Neural progenitor cell (in vitro differentiated cells): ENCODE measurements around the gene RBFOX2. TPM values are rescaled to one million over a fixed set of nuclear protein-coding genes. Genes with fewer than 3 reads are reported as not detected.

ENCODE experiments used
- DNase-seq: peaks from one replicate; pipeline ENCODE4 v3.0.0-alpha.2; 2016; ENCODE audit warnings: low spot score
- H2AFZ ChIP-seq: fragments of 200-600 bp; sonication (generic); replicated peaks from 2 replicates; pipeline ENCODE4 v1.6.1; 2016; ENCODE audit warnings: antibody characterized with exemption
- H3F3A ChIP-seq: fragments of 200-600 bp; sonication (generic); 2 replicates; pipeline ENCODE4 v1.6.1; 2016; ENCODE audit warnings: antibody characterized with exemption, low read depth
- H3K27ac ChIP-seq: fragments of 200-600 bp; sonication (generic); 2 replicates; pipeline ENCODE4 v1.5.1; 2016; ENCODE audit warnings: mild to moderate bottlenecking
- H3K27me3 ChIP-seq: fragments of 200-600 bp; sonication (generic); 2 replicates; pipeline ENCODE4 v1.6.1; 2016; ENCODE audit warnings: mild to moderate bottlenecking, moderate library complexity
- H3K36me3 ChIP-seq: fragments of 200-600 bp; sonication (generic); 2 replicates; pipeline ENCODE4 v1.5.1; 2016
- H3K4me1 ChIP-seq: fragments of 200-600 bp; sonication (generic); 2 replicates; pipeline ENCODE4 v1.6.1; 2016; ENCODE audit warnings: mixed run types
- H3K4me2 ChIP-seq: fragments of 200-600 bp; sonication (generic); 2 replicates; pipeline ENCODE4 v1.6.1; 2016
- H3K4me3 ChIP-seq: fragments of 200-600 bp; sonication (generic); 2 replicates; pipeline ENCODE4 v1.5.1; 2016
- H3K79me2 ChIP-seq: fragments of 200-600 bp; sonication (generic); 2 replicates; pipeline ENCODE4 v1.6.1; 2016; ENCODE audit warnings: low read depth
- H3K9ac ChIP-seq: fragments of 200-600 bp; sonication (generic); 2 replicates; pipeline ENCODE4 v1.6.1; 2016
- H3K9me3 ChIP-seq: fragments of 200-600 bp; sonication (generic); 2 replicates; pipeline ENCODE4 v1.5.1; 2016; ENCODE audit warnings: low read depth
- H4K20me1 ChIP-seq: fragments of 200-600 bp; sonication (generic); 2 replicates; pipeline ENCODE4 v1.6.1; 2016; ENCODE audit warnings: low read depth
- H3K27ac Mint-ChIP-seq: 3 replicates; pipeline ENCODE4 v1.8.0; 2021; ENCODE audit warnings: mixed read lengths
- H3K27me3 Mint-ChIP-seq: 2 replicates; pipeline ENCODE4 v1.8.0; 2022; ENCODE audit warnings: low read depth, mild to moderate bottlenecking, inconsistent platforms, moderate library complexity, mixed read lengths; ENCODE audit not compliant: insufficient read depth
- H3K36me3 Mint-ChIP-seq: 3 replicates; pipeline ENCODE4 v1.8.0; 2021; ENCODE audit warnings: mixed read lengths
- H3K4me1 Mint-ChIP-seq: 3 replicates; pipeline ENCODE4 v1.8.0; 2021; ENCODE audit warnings: mixed read lengths
- H3K4me3 Mint-ChIP-seq: 3 replicates; pipeline ENCODE4 v1.8.0; 2021; ENCODE audit warnings: mild to moderate bottlenecking, moderate library complexity, mixed read lengths
- H3K9me3 Mint-ChIP-seq: 3 replicates; pipeline ENCODE4 v1.8.0; 2020; ENCODE audit warnings: mixed read lengths
- EZH2 ChIP-seq: fragments of 200-600 bp; sonication (generic); IDR thresholded peaks from 2 replicates; pipeline ENCODE4 v1.6.1; 2017; ENCODE audit warnings: antibody characterized with exemption, mild to moderate bottlenecking, moderate library complexity
- EZH2phosphoT487 ChIP-seq: fragments of 200-600 bp; sonication (generic); IDR thresholded peaks from 2 replicates; pipeline ENCODE4 v1.6.1; 2017; ENCODE audit warnings: antibody characterized with exemption
- total RNA-seq: library from RNA; depleted of rRNA; stranded (reverse); fragments of >200 nt; gene quantifications from 2 replicates; pipeline ENCODE4 v1.2.3, GENCODE V29; 2015; ENCODE audit warnings: low replicate concordance
- TF ChIP-seq, protein P1 (sequence below): fragments of 200-600 bp; sonication (generic); IDR thresholded peaks from 2 replicates; pipeline ENCODE4 v1.5.1; 2017; ENCODE audit warnings: antibody characterized with exemption, mild to moderate bottlenecking

RBFOX2 gene
- total RNA-seq, 1 donor from 2014 or later: 163 TPM

DNA sequence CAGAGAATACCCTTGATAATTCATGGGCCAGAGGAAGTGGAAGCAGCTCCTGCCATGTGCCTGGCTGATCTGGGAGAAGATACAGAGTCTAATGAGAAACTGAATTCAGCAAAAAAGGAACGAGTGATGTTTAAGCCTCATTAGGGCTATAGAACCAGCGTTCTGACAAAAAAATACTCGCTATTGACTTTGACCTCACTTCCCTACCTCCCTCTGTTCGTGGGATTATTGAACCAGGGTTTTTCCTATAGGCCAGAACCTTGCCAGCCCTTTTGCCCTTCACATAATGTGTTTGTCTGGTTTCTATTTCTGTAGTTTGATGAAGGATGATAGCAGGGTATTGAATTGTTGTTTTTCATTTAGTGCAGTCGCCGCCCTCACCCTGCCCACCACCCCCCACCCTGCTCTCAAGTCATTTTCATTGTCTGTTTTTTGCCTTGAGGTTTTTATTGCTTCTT lies 7.6 kb upstream of the RBFOX2 start:
- peaks cover 2% of the 10 kb centered on the region for H3K36me3 Mint-ChIP-seq
- no peaks in the 10 kb centered on the region for H4K20me1 ChIP-seq
- peaks cover 12% of the 10 kb centered on the region for H3F3A ChIP-seq
- no peaks in the 10 kb centered on the region for H3K27me3 Mint-ChIP-seq
- no peak overlapping the region for H3K4me3 Mint-ChIP-seq
- H3K27ac Mint-ChIP-seq: no peak overlapping the region
- H3K27ac ChIP-seq: no peak overlapping the region
- H3K9me3 ChIP-seq: no peaks in the 10 kb centered on the region
- no peak overlapping the region for H2AFZ ChIP-seq
- peaks cover 20% of the 10 kb centered on the region for H3K4me1 ChIP-seq
- H3K4me1 Mint-ChIP-seq: peaks cover 18% of the 10 kb centered on the region
- H3K36me3 ChIP-seq: no peaks in the 10 kb centered on the region
- H3K9ac ChIP-seq: no peak overlapping the region
- H3K4me2 ChIP-seq: no peak overlapping the region
- TF ChIP-seq EZH2 (no peak), EZH2phosphoT487 (no peak)
- TF ChIP-seq, protein P1, sequence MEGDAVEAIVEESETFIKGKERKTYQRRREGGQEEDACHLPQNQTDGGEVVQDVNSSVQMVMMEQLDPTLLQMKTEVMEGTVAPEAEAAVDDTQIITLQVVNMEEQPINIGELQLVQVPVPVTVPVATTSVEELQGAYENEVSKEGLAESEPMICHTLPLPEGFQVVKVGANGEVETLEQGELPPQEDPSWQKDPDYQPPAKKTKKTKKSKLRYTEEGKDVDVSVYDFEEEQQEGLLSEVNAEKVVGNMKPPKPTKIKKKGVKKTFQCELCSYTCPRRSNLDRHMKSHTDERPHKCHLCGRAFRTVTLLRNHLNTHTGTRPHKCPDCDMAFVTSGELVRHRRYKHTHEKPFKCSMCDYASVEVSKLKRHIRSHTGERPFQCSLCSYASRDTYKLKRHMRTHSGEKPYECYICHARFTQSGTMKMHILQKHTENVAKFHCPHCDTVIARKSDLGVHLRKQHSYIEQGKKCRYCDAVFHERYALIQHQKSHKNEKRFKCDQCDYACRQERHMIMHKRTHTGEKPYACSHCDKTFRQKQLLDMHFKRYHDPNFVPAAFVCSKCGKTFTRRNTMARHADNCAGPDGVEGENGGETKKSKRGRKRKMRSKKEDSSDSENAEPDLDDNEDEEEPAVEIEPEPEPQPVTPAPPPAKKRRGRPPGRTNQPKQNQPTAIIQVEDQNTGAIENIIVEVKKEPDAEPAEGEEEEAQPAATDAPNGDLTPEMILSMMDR: no peak
- H3K79me2 ChIP-seq: no peaks in the 10 kb centered on the region
- no peak overlapping the region for H3K4me3 ChIP-seq
- peaks cover 2% of the 10 kb centered on the region for H3K9me3 Mint-ChIP-seq
- no peak for DNase-seq
- H3K27me3 ChIP-seq: no peaks in the 10 kb centered on the region

DNA sequence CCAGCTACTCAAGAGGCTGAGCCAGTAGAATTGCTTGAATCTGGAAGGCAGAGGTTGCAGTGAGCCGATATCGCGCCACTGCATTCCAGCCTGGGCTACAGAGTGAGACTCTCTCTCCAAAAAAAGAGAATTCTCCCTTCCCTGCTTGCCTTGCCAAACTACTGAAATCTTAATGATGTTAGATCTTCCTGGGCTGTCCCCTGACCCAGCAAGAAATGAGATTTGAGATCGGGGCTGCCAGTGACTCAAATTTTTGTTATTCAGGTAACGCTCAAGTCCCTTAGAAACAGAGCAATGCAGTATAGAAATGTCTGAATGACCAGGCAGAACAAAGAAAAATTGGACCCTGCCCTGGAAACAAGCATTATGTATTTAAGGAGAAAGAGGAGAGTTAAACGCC lies 4.0 kb upstream of the RBFOX2 start:
- Histone ChIP-seq H3K9me3 (no peaks in the 10 kb centered on the region), H3K27me3 (no peaks in the 10 kb centered on the region), H3F3A (peaks cover 21% of the 10 kb centered on the region), H3K27ac (no peak overlapping the region), H4K20me1 (peaks cover 4% of the 10 kb centered on the region), H3K4me3 (no peak overlapping the region), H2AFZ (no peak overlapping the region), H3K79me2 (peaks cover 4% of the 10 kb centered on the region), H3K9ac (no peak overlapping the region), H3K4me2 (no peak overlapping the region), H3K36me3 (no peaks in the 10 kb centered on the region), H3K4me1 (peaks cover 20% of the 10 kb centered on the region)
- peaks cover 29% of the 10 kb centered on the region for H3K4me1 Mint-ChIP-seq
- no peaks in the 10 kb centered on the region for H3K27me3 Mint-ChIP-seq
- no peaks in the 10 kb centered on the region for H3K36me3 Mint-ChIP-seq
- no peak for DNase-seq
- no peak overlapping the region for H3K27ac Mint-ChIP-seq
- H3K4me3 Mint-ChIP-seq: no peak overlapping the region
- H3K9me3 Mint-ChIP-seq: no peaks in the 10 kb centered on the region
- TF ChIP-seq EZH2phosphoT487 (no peak), EZH2 (no peak)
- TF ChIP-seq, protein P1: no peak

DNA sequence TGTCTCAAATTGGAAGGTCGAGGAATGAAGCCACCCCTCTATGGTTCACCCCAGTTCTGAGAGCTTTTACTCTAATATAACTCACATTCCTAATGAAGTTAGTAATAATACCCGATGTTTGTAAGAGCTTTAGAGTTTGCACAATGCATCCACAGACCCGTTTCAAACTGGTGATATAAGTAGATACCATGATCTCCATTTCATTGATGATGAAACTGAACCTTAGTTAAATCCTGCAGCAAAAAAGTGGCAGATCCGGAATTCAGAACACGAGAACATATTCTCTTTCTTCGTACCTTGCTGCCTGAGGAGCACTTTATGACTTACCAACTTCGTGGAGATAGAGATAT lies 757 bp upstream of the RBFOX2 start:
- TF ChIP-seq, protein P1: no peak
- TF ChIP-seq EZH2phosphoT487: no peak
- TF ChIP-seq EZH2: no peak
- H3K27ac ChIP-seq: no peak overlapping the region
- Mint-ChIP-seq H3K27me3 (no peaks in the 10 kb centered on the region), H3K4me3 (peak overlapping the region; percentile 84), H3K27ac (no peak overlapping the region), H3K4me1 (peaks cover 29% of the 10 kb centered on the region), H3K9me3 (no peaks in the 10 kb centered on the region), H3K36me3 (peaks cover 8% of the 10 kb centered on the region)
- no peak overlapping the region for H3K9ac ChIP-seq
- no peaks in the 10 kb centered on the region for H3K27me3 ChIP-seq
- H3F3A ChIP-seq: peaks cover 19% of the 10 kb centered on the region
- peaks cover 36% of the 10 kb centered on the region for H3K79me2 ChIP-seq
- peaks cover 13% of the 10 kb centered on the region for H3K4me1 ChIP-seq
- H3K4me3 ChIP-seq: peak overlapping the region; percentile 22
- no peaks in the 10 kb centered on the region for H3K9me3 ChIP-seq
- no peaks in the 10 kb centered on the region for H3K36me3 ChIP-seq
- H2AFZ ChIP-seq: no peak overlapping the region
- no peak for DNase-seq
- H3K4me2 ChIP-seq: peak overlapping the region; percentile 66
- H4K20me1 ChIP-seq: peaks cover 31% of the 10 kb centered on the region
